Activated gamma-delta T cell (primary cell): ENCODE results near the gene FAM177A1.
"Not testable (repeated sequence)": the region's sequence is repeated elsewhere in the genome, so short reads cannot be mapped to it uniquely, and the experiment has no call there.

ENCODE experiments used
- DNase-seq: peaks from one replicate; lab custom pipeline; 2025; lab: John Stamatoyannopoulos, UW
- total RNA-seq, 2 donors: gene quantifications; one replicate each; lab custom pipeline; 2026; lab: John Stamatoyannopoulos, UW

Gene FAM177A1, protein sequence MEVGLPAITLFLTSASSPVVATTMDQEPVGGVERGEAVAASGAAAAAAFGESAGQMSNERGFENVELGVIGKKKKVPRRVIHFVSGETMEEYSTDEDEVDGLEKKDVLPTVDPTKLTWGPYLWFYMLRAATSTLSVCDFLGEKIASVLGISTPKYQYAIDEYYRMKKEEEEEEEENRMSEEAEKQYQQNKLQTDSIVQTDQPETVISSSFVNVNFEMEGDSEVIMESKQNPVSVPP
- total RNA-seq: 31.7 to 36.2 reads per million in 2 donors

DNA sequence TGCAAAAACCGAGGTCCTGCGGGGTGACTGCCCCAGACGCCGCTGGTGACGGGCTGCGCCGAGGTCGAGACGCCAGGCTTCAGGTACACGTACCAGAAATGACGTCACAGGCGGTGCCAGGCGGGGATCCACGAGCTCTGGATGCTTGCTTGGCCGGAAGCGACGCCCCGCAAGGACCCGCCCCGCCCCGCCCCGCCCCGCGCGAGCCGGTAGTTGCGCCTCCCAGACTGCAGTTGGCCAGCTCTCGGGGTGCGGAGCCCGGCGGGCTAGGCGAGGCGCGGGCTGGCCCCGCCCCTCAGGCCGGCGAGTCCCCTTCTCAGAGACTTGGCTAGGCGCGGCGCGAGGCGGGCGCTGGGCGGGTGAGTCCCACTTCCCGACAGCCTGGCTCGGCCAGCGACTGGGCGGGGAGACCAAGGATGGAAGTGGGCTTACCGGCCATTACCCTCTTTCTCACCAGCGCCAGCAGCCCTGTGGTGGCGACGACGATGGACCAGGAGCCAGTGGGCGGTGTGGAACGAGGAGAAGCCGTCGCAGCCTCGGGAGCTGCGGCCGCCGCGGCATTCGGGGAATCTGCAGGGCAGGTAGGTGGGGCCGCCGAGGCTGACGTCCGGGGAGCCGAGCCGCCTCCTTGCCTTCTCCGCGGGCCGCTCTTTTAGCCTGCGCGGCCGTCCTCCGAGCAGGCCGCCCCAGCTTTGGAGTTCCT lies at the start of gene FAM177A1:
FAM177A1 (plus strand) TSS at position 225 of the 703 bp plus-strand sequence; CDS start at position 417, 192 bp downstream.
- DNase-seq: peak; percentile 100

DNA sequence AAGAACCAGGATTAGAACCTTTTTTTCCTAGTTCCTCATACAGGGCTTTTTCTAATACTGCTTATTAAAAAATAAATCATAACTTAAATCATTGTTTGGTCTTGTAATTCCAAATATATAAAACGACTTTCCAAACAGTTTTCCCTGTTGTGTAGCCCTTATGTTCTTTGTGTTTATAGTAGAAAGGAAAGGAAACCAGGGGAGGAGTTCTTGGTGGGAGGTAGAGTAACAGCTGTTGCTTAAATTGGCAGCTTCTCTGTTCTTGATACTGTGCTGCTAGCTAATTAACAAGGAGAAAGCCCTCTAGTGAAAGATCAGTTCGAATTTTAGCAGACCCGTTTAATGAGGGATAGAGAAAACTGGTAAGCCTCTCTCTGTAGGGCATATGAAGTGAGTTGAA lies 48.3 kb upstream of the FAM177A1 start:
- DNase-seq: no peak

DNA sequence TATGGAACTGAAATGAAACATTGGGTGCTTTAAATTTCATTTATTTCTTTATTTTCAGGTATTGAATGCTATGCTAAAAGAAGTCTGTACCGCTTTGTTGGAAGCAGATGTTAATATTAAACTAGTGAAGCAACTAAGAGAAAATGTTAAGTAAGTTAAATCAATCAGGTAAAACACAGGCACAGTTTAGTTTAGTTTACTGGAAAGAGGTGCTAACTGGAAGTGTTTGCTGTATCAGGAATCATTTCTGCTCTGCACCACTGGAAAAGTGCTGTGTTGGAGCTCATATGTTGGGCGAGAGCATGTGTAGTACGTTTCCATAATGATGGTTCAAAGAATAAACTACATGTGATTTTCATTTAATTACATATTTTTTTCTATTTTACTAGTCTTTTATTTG lies 46.6 kb upstream of the FAM177A1 start:
- no peak for DNase-seq

DNA sequence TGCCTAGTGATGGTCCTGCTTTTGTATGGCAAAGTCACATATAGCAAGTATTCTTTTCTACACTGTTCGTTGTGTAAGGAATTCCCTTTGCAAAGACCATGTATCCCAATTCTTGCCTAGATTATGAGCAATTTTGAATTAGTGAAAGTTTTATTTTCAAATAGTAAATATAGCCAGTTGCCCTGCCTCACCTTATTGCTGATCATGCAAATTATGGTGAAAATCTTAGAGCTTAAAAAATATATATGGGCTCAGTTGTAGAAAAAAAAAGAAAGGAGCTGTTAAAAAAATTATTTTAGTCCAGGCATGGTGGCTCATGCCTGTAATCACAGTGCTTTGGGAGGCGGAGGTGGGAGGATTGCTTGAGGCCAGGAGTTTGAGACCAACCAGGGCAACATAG lies 44.5 kb upstream of the FAM177A1 start:
- DNase-seq: no peak

DNA sequence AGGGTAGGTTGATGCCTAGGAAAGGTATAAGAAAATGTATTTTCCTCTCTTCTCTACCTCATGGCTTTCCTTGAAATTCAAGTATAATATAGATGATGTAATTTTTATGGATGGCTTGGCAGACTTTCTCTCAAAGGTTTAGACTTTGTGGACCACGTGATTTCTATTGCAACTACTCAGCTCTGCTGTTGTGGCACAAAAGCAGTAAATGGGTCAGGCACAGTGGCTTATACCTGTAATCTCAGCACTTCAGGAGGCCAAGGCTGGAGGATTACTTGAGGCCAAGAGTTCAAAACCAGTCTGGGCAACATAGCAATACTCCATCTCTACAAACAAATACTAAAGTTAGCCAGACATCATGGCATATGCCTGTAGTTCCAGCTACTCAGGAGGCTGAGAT lies 41.2 kb upstream of the FAM177A1 start:
- DNase-seq: no peak

DNA sequence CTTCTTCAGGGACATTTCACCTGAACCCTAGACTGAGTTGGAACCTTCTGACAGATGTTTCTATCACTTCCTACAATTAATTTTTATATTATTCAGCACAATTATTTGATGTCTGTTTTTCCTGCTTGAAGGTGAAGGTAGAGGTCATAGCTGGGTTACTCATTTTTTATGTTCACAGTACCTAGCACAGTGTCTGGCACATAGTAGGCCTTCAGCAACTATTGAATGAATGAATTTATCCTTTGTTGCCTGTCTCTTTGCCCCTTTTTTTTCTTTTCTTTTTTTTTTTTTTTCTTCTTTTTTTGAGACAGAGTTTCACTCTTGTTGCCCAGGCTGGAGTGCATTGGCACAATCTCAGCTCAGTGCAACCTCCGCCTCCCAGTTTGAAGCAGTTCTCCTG lies 29.5 kb upstream of the FAM177A1 start:
- DNase-seq: no peak

DNA sequence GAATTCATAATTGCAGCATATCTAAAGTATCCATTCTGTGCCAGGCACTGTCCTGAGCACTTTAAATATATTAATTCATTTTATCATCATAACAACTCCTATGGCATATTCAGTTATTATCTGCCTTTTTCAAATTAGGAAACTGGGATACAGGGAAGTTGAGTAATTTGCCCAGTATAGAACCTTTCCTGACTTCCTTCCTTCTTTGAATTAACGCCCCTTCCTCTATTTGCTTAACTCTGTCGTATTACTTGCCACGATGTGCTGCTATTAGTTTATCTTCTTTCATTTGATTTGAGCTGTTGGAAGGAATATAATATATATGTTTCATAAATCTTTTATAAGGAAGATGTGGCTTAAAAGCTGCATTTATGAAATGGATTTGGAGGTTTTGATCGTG lies 25.4 kb upstream of the FAM177A1 start:
- DNase-seq: no peak

DNA sequence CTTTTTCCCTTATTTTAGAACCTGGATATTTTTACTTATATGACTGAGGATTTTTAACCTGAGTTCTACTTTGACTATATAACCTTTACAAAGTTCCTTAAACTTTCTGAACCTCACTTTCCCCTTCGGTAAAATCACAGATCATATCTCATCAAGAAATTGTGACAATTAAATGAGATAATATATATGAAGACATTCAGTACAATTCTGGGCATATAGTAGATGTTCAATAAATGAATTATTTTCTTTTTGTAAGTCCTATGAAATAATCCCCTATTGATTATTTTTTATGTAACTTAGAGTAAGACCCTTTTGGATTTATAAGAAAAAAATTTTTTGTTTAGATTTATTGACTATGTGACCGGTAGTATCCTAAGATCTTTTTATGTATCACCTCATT lies 17.6 kb upstream of the FAM177A1 start:
- no peak for DNase-seq

DNA sequence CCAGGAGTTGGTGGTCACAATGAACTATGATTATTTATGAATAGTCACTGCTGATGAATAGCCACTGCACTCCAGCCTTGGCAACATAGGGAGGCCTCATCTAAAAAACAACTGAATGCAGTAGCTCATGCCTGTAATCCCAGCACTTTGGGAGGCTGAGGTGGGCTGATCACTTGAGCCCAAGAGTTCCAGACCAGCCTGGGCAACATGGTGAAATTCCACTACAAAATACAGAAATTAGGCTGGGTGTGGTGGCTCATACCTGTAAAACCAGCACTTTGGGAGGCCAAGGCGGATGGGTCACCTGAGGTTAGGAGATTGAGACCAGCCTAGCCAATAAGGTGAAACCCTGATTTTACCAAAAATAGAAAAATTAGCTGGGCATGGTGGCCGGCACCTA lies 13.5 kb upstream of the FAM177A1 start:
- DNase-seq: no peak

DNA sequence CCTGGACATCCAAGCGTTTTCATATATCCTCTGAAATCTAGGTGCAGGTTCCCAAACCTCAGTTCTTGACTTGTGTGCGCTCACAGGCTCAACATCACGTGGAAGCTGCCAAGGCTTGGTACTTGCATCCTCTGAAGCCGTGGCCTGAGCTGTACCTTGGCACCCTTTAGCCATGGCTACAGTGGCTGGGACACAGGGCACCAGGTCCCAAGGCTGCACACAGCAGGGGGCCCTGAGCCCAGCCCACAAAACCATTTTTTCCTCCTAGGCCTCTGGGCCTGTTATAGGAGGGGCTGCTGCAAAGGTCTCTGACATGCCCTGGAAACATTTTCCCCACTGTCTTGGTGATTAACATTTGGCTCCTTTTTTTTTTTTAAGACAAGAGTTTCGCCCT lies 11.6 kb upstream of the FAM177A1 start:
- DNase-seq: no peak

DNA sequence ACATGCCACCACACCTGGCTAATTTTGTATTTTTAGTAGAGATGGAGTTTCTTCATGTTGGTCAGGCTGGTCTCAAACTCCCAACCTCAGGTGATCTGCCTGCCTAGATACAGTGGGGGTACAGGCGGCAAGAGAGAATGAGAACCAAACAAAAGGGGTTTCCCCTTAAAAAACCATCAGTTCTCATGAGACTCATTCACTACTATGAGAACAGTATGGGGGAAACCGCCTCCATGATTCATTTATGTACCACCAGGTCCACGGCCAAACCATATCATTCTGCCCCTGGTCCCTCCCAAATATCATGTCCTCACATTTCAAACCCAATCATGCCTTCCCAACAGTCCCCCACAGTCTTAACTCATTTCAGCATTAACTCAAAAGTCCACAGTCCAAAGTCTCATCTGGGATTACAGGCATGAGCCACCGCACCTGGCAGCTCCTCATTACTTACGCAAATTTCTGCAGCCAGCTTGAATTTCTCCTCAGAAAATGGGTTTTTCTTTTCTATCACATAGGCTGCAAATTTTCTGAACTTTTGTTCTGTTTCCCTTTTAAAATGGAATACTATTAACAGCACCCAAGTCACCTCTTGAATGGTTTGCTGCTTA lies 11.0 kb upstream of the FAM177A1 start:
- not testable (repeated sequence) for DNase-seq

DNA sequence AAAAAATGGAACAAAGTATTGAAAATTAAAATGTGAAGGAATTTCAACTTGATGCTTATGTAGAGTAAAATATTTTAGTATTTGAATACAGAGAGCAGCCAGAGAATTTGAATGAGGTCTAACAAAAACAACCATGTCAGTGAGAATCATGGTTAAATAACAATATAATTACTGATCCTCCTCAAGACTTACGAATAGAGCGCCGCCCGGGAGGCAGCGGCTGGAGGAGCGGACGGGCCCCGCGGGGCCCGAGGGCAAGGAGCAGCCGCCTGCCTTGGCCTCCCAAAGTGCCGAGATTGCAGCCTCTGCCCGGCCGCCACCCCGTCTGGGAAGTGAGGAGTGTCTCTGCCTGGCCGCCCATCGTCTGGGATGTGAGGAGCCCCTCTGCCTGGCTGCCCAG lies 7.8 kb upstream of the FAM177A1 start:
- not testable (repeated sequence) for DNase-seq

DNA sequence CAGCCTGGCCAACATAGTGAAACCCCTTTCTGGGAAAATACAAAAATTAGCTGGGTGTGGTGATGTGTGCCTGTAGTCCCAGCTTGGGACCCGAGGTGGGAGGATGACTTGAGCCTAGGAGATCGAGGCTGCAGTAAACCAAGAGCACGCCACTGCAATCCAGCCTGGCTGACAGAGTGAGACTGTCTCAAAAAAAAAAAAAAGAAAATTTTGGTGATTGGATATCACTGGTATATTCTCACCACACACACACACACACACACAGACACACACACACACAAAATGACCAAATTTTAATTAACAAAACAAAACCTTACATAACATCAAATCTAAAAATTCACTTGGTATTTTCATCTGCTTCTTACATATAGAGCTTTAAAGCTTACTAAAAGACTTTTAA lies 3.4 kb upstream of the FAM177A1 start:
- DNase-seq: no peak

DNA sequence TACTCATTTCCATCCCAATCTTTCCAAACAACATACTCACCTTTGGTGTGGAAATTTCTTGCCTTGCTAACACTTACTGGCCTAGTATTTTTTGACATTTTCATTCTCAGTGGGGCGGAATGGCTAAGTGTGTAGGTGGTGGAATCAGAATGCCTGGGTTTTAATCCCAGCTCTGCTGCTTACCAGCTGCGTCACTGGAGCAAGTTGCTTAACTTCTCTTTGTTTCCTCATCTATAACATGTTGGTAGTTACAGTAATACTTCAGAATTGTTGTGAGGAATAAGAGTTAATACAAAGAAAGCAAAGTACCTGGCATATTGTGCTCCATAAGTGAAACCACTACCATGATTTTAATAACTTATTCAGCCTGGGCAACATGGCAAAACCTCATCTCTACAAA lies 3.0 kb upstream of the FAM177A1 start:
- no peak for DNase-seq

DNA sequence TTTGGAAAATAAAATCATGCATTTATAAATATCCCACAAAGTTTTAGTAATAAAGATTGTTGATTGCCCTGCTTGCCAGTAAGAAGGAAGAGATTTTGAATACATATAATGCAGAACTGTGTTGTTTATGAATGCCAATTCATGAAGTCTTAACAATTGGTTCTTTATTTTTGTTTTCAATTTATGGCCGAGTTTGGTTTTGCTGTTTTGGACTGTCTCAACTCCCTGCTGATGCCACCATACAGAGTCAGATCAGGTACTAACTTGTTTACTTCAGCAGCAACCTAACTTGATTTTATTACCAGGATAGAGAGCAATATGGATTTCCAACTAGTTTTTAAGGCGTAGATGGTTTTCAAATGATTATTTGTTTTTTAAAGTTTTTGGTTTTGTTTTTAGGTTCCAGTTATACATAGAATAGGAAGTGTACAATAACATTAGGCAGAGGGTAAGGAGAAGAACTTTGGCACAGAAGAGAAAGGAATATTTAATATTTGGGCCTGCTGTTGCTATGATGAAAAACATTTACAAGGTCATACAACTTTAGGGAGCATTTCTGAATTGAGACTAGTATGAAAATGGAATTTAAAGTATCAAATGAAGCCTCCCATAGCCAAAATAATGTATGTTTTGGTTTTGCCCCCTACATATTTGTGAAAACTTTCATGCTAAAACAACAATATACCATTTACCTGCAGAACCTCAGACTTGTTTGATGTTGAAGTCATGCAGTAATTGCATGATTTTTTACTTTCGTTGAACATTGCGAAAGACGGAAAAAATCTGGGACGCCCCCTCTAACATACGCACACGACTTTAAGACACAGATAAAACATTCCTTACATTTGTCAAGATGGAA lies 904 bp upstream of the FAM177A1 start:
- no peak for DNase-seq

DNA sequence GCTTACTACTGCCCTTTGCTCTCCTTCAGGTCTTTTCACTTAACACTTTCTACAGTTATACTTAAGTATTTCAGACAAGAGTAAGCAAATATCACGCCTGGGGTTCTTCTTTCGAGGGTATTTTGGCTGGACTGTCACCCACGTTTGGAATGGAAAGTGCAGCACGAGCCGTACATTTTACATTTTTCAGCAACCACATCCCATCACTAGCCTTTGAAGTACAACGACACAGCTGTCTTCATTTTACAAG lies 349 bp upstream of the FAM177A1 start:
- DNase-seq: no peak

DNA sequence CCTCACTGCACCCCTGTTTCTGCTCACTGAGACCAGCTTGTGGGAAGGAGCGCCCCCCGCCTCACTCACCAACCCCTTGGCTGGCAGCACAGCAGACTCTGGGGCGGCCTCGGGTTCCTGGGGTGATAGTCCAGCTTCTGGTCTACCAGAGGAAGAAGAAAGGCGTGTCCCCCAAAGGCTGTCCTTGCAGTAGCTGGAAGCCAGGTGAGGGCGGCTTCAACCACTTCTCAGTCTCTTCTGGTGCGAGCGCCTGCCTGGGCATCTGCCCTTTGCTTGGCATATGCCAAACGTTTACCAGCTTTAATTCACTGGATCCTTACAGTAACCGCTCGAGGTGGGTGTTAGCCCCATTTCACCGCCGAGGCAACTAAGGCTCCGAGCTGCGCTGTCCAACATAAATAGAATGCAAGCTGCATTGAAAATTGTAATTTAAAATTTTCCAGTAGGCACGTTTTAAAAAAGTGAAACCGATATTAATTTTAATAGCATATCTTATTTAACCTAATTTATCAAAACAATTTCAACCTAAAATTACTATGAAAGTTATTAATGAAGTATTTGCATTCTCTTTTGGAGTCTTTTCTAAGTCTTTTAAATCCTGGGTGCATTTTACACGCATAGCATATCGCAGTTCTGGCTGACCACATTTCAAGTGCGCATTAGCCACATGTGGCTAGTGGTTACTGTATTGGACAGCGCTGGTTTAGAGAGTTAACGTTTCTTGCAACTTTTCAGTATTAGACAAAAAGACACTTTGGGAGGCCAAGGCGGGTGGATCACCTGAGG lies 872 bp downstream of the FAM177A1 start:
- no peak for DNase-seq

DNA sequence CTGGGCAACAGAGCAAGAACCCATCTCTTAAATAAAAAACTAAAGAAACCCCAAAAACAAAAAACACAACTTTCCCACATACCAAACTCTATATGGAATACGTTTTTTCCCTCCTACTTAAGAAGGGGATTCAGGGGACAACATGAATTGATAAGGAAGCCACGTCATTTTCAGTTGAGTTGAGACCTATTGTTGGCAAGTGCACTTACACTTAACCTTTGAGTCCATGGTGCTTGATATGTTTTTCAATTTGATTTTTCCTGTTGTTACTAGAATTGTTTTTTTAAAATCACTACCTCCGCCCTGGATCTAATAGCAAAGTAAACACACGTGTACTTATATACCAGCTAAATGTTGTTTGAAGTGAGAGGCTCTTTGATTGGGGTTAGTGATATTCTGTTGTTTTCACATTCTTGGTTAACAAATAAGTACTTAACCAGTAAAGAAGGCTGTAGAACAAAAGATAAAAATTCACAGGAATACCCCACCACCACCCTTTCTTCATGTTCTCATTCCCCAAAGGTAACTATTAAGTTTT lies 2.0 kb downstream of the FAM177A1 start:
- DNase-seq: no peak

DNA sequence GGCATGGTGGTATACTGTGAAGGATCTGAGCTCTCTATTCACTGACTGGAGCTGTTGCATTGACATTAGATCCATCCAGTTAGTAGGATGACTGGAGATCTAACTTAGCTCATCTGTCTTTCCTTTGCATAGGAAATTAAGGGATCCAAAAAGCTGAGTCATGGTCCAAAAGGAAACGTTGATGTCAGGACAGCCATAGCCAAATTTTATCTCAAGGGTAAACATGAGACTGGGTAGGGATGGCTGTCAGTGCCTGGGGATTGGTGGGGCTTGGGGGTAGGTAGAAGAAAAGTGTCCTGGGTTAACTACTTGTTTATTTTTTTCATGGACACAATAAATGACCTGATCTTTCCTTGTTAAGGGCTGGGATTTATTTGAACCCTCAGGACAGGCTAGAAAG lies 4.6 kb downstream of the FAM177A1 start:
- no peak for DNase-seq

DNA sequence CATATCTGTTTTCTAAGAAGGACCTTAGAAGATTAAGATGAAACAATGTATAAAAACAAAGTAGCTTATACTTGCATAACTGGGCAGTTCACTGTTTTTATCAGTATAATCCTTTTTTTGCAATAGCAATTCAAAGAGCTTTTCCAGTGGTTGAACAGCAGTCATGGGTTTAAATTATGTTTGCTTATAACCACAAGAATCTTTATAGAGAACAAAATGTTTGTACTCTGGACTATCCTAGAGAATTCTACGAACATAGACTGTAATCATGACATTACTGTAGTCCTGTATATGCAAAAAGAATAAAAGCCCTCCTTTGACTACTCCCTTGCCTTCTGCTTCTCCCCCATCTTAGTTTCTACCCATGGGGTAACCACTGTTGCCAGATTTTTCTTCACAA lies 5.7 kb downstream of the FAM177A1 start:
- DNase-seq: no peak

DNA sequence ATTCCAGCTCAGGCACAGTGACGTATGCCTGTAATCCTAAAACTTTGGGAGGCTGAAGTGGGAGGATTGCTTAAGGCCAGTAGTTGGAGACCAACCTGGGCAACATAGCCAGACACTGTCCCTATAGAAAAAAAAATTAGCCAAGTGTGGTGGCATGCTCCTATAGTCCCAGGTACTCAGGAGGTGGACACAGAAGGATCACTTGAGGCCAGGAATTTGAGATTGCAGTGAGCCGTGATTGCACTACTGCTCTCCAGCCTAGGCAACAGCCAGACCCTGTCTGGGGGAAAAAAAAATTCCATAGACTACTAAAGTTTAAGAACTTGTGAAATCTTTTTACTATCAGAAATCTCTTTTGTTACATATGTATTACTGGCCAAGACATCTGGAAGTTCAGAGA lies 6.6 kb downstream of the FAM177A1 start:
- no peak for DNase-seq
